K562 (cell line): ENCODE measurements around the gene CCDC106. TPM values are rescaled to one million over a fixed set of nuclear protein-coding genes. Genes with fewer than 3 reads are reported as not detected.

Experiments
- C11orf30 ChIP-seq: fragments of 450-650 bp; IDR thresholded peaks from 2 replicates; pipeline ENCODE4 v1.6.1; 2016; ENCODE audit warnings: low read depth, mild to moderate bottlenecking
- CBFB ChIP-seq: sonication (generic); formaldehyde crosslinking; IDR thresholded peaks from 2 replicates; pipeline ENCODE4 v1.4.0; 2020; ENCODE audit warnings: mild to moderate bottlenecking, missing genetic modification reagents
- CBX1 ChIP-seq: sonication (generic); IDR thresholded peaks from 2 replicates; pipeline ENCODE4 v1.6.1; 2016; ENCODE audit warnings: antibody characterized with exemption, low read depth, mild to moderate bottlenecking
- CBX2 ChIP-seq: fragments of 200-600 bp; sonication (generic); IDR thresholded peaks from one replicate; pipeline ENCODE4 v1.6.1; 2012; ENCODE audit warnings: mild to moderate bottlenecking, low read length, inconsistent platforms; ENCODE audit not compliant: insufficient read depth, poor library complexity, severe bottlenecking
- CHD2 ChIP-seq: IDR thresholded peaks from 2 replicates; pipeline ENCODE4 v1.6.1; 2011; ENCODE audit warnings: low read depth, low read length
- CREB1 ChIP-seq, 2 experiments: sonication (generic) in 1 of 2; formaldehyde crosslinking in 1 of 2; IDR thresholded peaks; 2 replicates each; pipeline versions ENCODE4 v1.6.1 to v1.8.0; 2012 to 2022; ENCODE audit warnings: inconsistent platforms in 1 of 2, mild to moderate bottlenecking in 1 of 2, missing genetic modification reagents in 1 of 2, moderate library complexity in 1 of 2
- HLTF ChIP-seq: fragments of 450-650 bp; IDR thresholded peaks from 2 replicates; pipeline ENCODE4 v1.6.1; 2016
- HSF4 ChIP-seq: fragments of 250-450 bp; sonication (Bioruptor Pico); IDR thresholded peaks from 2 replicates; pipeline ENCODE4 v2.1.2; 2022; ENCODE audit warnings: mild to moderate bottlenecking, moderate library complexity, borderline replicate concordance
- KAT2B ChIP-seq: IDR thresholded peaks from one replicate; pipeline ENCODE4 v1.6.1; 2012; ENCODE audit warnings: low read depth, mild to moderate bottlenecking, control low read depth, inconsistent platforms, low read length, moderate library complexity
- NCOA1 ChIP-seq: fragments of 450-650 bp; IDR thresholded peaks from 2 replicates; pipeline ENCODE4 v1.6.1; 2016; ENCODE audit warnings: low read depth
- NR2C2 ChIP-seq, 2 experiments: fragments of 200-800 bp in 1 of 2; sonication (Bioruptor generic) in 1 of 2; sonication (generic) in 1 of 2; formaldehyde crosslinking in 1 of 2; IDR thresholded peaks; 2 replicates each; pipeline versions ENCODE4 v1.6.1 to v1.8.0; 2016 to 2022; ENCODE audit warnings: mild to moderate bottlenecking in 1 of 2, missing compliant biosample characterization in 1 of 2, missing genetic modification characterization in 1 of 2, missing genetic modification reagents in 1 of 2
- POLR2H ChIP-seq: IDR thresholded peaks from 2 replicates; pipeline ENCODE4 v1.6.1; 2016; ENCODE audit warnings: missing genetic modification characterization, low read depth, mild to moderate bottlenecking, control low read depth, missing compliant biosample characterization, moderate library complexity
- PTTG1 ChIP-seq: fragments of 450-650 bp; IDR thresholded peaks from 2 replicates; pipeline ENCODE4 v1.6.1; 2016; ENCODE audit warnings: low read depth, mild to moderate bottlenecking, missing genetic modification characterization, missing compliant biosample characterization
- TCF7L2 ChIP-seq: fragments of 150-350 bp; IDR thresholded peaks from 2 replicates; pipeline ENCODE4 v1.6.1; 2016; ENCODE audit warnings: low read depth, mild to moderate bottlenecking, low read length, moderate library complexity
- ZNF140 ChIP-seq: fragments of 250-450 bp; sonication (Bioruptor Pico); IDR thresholded peaks from 2 replicates; pipeline ENCODE4 v1.8.0; 2021; ENCODE audit warnings: moderate library complexity, mild to moderate bottlenecking, inconsistent platforms
- ZNF592 ChIP-seq: fragments of 450-650 bp; IDR thresholded peaks from 2 replicates; pipeline ENCODE4 v1.6.1; 2017; ENCODE audit warnings: antibody characterized with exemption, mild to moderate bottlenecking
- polyA plus RNA-seq, 8 experiments: library from polyadenylated mRNA; depleted of rRNA in 4 of 8; stranded (reverse) in 5 of 8; unstranded in 3 of 8; fragments of >200 nt; fragmentation: Nextera tagmentation in 2 of 8; fragmentation: Illumina TruSeq in 1 of 8; extraction: Ambion mirVana in 2 of 8; extraction: Trizol in 1 of 8; gene quantifications; 2 replicates each; pipeline versions ENCODE4 v1.2.1 to v1.2.3, GENCODE V29; 2011 to 2014; ENCODE audit warnings: inconsistent platforms in 1 of 8, missing spikeins in 1 of 8
- total RNA-seq, 7 experiments: library from RNA; depleted of rRNA in 6 of 7; stranded (reverse); fragments of >200 nt in 6 of 7; fragmentation: Illumina TruSeq in 2 of 7; extraction: Trizol in 2 of 7; gene quantifications; 2 replicates each; pipeline versions ENCODE4 v1.2.1 to v1.2.3, GENCODE V29; 2011 to 2021; ENCODE audit warnings: low replicate concordance in 1 of 7
- TF ChIP-seq, protein P1 (sequence below), 3 experiments: IDR thresholded peaks in 2 of 3; conservative IDR thresholded peaks in 1 of 3; 2 replicates each; pipeline ENCODE4 v1.5.1; 2011 to 2012; ENCODE audit warnings: low read length in 3 of 3, mild to moderate bottlenecking in 3 of 3, control low read depth in 2 of 3, improper control_type of control experiment in 1 of 3, inconsistent platforms in 1 of 3, low read depth in 1 of 3, mixed read lengths in 1 of 3, moderate library complexity in 1 of 3; ENCODE audit not compliant: insufficient read depth in 2 of 3
- TF ChIP-seq, protein P2 (sequence below): fragments of 450-650 bp; formaldehyde crosslinking; IDR thresholded peaks from 2 replicates; pipeline ENCODE4 v1.4.0; 2022; ENCODE audit warnings: missing genetic modification characterization

Gene CCDC106
- total and polyA plus RNA-seq, 9 of the 15 experiments (the other 6 are each of a cell fraction or from before 2014, with no cell fraction given) = 0.10 to 27.5 (median 15.0) TPM; not detected in 1

GRCh38 chr19:55674841-55675660, 27.0 kb downstream of the CCDC106 start, which contains the start of gene EPN1 (continued):
- TF ChIP-seq, protein P1, sequence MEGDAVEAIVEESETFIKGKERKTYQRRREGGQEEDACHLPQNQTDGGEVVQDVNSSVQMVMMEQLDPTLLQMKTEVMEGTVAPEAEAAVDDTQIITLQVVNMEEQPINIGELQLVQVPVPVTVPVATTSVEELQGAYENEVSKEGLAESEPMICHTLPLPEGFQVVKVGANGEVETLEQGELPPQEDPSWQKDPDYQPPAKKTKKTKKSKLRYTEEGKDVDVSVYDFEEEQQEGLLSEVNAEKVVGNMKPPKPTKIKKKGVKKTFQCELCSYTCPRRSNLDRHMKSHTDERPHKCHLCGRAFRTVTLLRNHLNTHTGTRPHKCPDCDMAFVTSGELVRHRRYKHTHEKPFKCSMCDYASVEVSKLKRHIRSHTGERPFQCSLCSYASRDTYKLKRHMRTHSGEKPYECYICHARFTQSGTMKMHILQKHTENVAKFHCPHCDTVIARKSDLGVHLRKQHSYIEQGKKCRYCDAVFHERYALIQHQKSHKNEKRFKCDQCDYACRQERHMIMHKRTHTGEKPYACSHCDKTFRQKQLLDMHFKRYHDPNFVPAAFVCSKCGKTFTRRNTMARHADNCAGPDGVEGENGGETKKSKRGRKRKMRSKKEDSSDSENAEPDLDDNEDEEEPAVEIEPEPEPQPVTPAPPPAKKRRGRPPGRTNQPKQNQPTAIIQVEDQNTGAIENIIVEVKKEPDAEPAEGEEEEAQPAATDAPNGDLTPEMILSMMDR (IDR thresholded peaks at IDR 0.05 in 2 of 3, conservative IDR thresholded peaks at IDR 0.05 in 1 of 3; ENCODE audit: insufficient read depth in 2 of 3, low read depth in 1 of 3, low read length in 3 of 3) = no peak
- TF ChIP-seq ZNF140 (CRISPR knock-in tag) (no peak), TCF7L2 (no peak), NR2C2 (CRISPR knock-in tag; IDR thresholded peaks at IDR 0.05) (peak; percentile 87), NR2C2 (tag; IDR thresholded peaks at IDR 0.05) (peak; percentile 97), CBX2 (no peak), CBFB (CRISPR knock-in tag) (no peak), CBX1 (peak; percentile 48; the same call in 1 of the 2 replicates), C11orf30 (peak; percentile 90), PTTG1 (tag) (no peak), CREB1 (IDR thresholded peaks at IDR 0.05) (peak; percentile 95), CREB1 (CRISPR knock-in tag; IDR thresholded peaks at IDR 0.05) (peak; percentile 95), HSF4 (CRISPR knock-in tag) (no peak), POLR2H (tag) (peak; percentile 55; the same call in 1 of the 2 replicates), NCOA1 (peak; percentile 39; the same call in 1 of the 2 replicates), ZNF592 (no peak), HLTF (no peak), CHD2 (0 out of 2 replicates have a peak, but pooled peaks have one; percentile 35), KAT2B (no peak)
- TF ChIP-seq, protein P2, sequence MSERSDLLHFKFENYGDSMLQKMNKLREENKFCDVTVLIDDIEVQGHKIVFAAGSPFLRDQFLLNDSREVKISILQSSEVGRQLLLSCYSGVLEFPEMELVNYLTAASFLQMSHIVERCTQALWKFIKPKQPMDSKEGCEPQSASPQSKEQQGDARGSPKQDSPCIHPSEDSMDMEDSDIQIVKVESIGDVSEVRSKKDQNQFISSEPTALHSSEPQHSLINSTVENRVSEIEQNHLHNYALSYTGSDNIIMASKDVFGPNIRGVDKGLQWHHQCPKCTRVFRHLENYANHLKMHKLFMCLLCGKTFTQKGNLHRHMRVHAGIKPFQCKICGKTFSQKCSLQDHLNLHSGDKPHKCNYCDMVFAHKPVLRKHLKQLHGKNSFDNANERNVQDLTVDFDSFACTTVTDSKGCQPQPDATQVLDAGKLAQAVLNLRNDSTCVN (CRISPR knock-in tag) = no peak
